Uterus (tissue), 4 donors: ENCODE data around the gene CRELD1. TPM values are rescaled to one million over a fixed set of nuclear protein-coding genes. Genes with fewer than 3 reads are reported as not detected.

Source experiments
- DNase-seq, 2 donors: peaks; one replicate each; pipeline ENCODE4 v3.0.0-alpha.2; 2019 to 2020
- H3K27ac ChIP-seq, 2 donors: fragments of 200-600 bp; sonication (generic); 1 replicate in 1 of 2; 2 replicates in 1 of 2; pipeline ENCODE4 v1.5.1; 2016 to 2018
- H3K27me3 ChIP-seq, 2 donors: fragments of 200-600 bp; sonication (generic); one replicate each; pipeline ENCODE4 v1.5.1; 2018 to 2019; ENCODE audit warnings: control low read depth in 1 of 2
- H3K36me3 ChIP-seq, 2 donors: fragments of 200-600 bp; sonication (generic); one replicate each; pipeline ENCODE4 v1.5.1; 2019; ENCODE audit warnings: control low read depth in 1 of 2
- H3K4me1 ChIP-seq, 2 donors: fragments of 200-600 bp; sonication (generic); one replicate each; pipeline ENCODE4 v1.5.1; 2018 to 2019; ENCODE audit warnings: control low read depth in 1 of 2
- H3K4me3 ChIP-seq, 2 donors: fragments of 200-600 bp; sonication (generic); 1 replicate in 1 of 2; 2 replicates in 1 of 2; pipeline ENCODE4 v1.5.1; 2018 to 2019; ENCODE audit warnings: mild to moderate bottlenecking in 1 of 2
- H3K9me3 ChIP-seq, 2 donors: fragments of 200-600 bp; sonication (generic); one replicate each; pipeline ENCODE4 v1.5.1; 2019; ENCODE audit warnings: control low read depth in 1 of 2
- CTCF ChIP-seq, 4 experiments: fragments of 200-600 bp in 2 of 4; fragments of 450-650 bp in 2 of 4; sonication (generic) in 2 of 4; IDR thresholded peaks; one replicate each; pipeline ENCODE4 v1.5.1; 2016 to 2019; ENCODE audit warnings: antibody characterized with exemption in 4 of 4, mild to moderate bottlenecking in 2 of 4, moderate library complexity in 1 of 4
- POLR2A ChIP-seq, 2 donors: fragments of 450-650 bp; IDR thresholded peaks; one replicate each; pipeline ENCODE4 v1.6.1; 2016; ENCODE audit warnings: antibody characterized with exemption in 2 of 2, mild to moderate bottlenecking in 1 of 2, moderate library complexity in 1 of 2
- intact Hi-C: fragments of 100-400 bp; cut with DNase I; formaldehyde crosslinking; loops from one replicate; pipeline ENCODE4 v1.15.1; 2023; ENCODE audit warnings: low total_unique reads
- total RNA-seq, 4 donors: library from RNA; depleted of rRNA in 3 of 4; stranded (reverse); fragments of >200 nt in 3 of 4; gene quantifications; one replicate each; pipeline versions ENCODE4 v1.1.0 to v1.2.4, GENCODE V29; 2014 to 2023
- donor health status: DM: yes; HTN: yes; CAD: no.

Gene CRELD1
- total RNA-seq, 4 donors from 2014 or later: 20.4 to 38.8 (median 29.1) TPM

DNA sequence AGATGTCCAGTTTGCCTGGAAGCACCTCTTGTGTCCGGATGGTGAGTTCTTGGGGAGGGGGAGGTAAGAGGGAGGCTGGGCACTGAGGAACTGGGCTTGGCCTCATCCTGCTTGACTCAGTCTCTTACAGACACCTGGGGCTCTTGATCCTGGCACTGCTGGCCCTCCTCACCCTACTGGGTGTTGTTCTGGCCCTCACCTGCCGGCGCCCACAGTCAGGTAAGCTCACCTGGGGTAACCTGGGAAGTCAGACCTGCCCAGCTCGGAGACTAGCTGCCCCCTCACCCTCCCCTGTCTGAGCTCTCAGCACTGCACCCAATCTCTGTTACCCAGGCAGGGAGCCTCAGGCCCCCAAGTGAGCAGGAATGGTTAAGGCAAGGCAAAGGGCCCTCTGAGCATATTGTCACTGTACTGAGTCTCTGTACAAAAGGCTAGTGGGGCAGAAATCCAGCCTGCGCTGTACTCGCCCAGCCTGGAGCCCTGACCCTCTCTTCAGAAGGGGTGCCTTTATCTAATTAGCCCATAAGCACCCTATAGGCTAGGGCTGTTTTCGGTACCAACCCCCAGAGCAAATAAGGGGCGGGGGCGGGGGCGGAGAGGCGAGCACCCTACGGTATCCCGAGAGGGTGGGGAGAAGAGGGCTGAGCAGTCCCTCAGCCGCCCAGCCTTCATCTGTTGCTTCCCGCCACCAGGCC lies 18.9 kb upstream of the CRELD1 start:
- Histone ChIP-seq H3K4me1 (peaks cover 4 to 14% of the 10 kb centered on the region in 2 donors), H3K36me3 (no peaks in the 10 kb centered on the region), H3K27me3 (no peaks in the 10 kb centered on the region), H3K27ac (peak overlapping the region; percentile 90 to 93), H3K9me3 (no peaks in the 10 kb centered on the region), H3K4me3 (peak overlapping the region; percentile 58 to 85)
- TF ChIP-seq POLR2A (IDR thresholded peaks at IDR 0.05): no peak
- no peak for TF ChIP-seq CTCF (IDR thresholded peaks at IDR 0.05)
- DNase-seq: no peak
- intact Hi-C loops: loop anchor here (10.0 kb wide), 1 partner anchor 50 kb away; no protein-coding TSS in a partner anchor

DNA sequence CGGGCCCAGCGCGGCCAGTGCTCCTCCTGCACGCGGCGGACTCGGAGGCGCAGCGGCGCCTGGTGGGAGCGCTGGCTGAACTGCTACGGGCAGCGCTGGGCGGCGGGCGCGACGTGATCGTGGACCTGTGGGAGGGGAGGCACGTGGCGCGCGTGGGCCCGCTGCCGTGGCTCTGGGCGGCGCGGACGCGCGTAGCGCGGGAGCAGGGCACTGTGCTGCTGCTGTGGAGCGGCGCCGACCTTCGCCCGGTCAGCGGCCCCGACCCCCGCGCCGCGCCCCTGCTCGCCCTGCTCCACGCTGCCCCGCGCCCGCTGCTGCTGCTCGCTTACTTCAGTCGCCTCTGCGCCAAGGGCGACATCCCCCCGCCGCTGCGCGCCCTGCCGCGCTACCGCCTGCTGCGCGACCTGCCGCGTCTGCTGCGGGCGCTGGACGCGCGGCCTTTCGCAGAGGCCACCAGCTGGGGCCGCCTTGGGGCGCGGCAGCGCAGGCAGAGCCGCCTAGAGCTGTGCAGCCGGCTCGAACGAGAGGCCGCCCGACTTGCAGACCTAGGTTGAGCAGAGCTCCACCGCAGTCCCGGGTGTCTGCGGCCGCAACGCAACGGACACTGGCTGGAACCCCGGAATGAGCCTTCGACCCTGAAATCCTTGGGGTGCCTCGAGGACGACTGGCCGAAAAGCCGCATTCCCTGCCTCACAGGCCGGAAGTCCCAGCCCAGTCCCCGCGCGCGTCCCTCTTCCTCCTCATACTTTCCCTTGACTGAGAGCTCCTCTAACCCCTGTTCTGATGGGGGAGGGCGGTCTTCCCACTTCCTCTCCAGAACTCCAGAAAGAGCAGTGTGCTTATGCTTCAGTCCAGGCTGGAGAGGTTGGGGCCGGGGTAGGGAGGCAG lies 18.1 kb upstream of the CRELD1 start:
- peaks cover 4 to 14% of the 10 kb centered on the region in 2 donors for H3K4me1 ChIP-seq
- intact Hi-C loops: loop anchor here (10.0 kb wide), 1 partner anchor 51 kb away; no protein-coding TSS in a partner anchor
- peak; percentile 78 to 81 for DNase-seq
- H3K27me3 ChIP-seq: no peaks in the 10 kb centered on the region
- peak overlapping the region; percentile 58 to 85 for H3K4me3 ChIP-seq
- no peaks in the 10 kb centered on the region for H3K9me3 ChIP-seq
- peak overlapping the region; percentile 90 to 93 for H3K27ac ChIP-seq
- TF ChIP-seq CTCF (IDR thresholded peaks at IDR 0.05) (peak; percentile 38 to 85 (median 68)), POLR2A (IDR thresholded peaks at IDR 0.05) (peak; percentile 29 to 57)
- H3K36me3 ChIP-seq: no peaks in the 10 kb centered on the region

DNA sequence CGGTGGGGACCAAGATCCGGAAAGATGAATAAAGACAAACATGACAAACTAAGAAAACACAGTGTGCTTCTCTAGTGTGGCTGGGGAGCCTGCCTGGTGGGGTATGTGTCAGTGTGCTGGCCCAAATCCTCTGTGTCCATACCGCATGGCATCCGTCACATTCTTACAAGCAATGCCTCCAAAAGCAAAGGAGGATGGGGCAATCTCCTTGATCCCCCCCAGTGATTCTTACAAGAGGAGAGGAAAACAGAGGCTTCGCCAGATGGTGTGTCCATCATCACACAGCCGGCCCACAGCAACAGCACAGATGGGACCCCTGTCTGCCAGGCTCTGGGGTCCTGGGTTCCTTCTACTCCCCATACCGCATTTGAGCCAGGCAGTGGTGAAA lies 17.3 kb upstream of the CRELD1 start:
- H3K27ac ChIP-seq: peak overlapping the region; percentile 90 to 93
- peak overlapping the region; percentile 58 to 85 for H3K4me3 ChIP-seq
- no peaks in the 10 kb centered on the region for H3K9me3 ChIP-seq
- intact Hi-C loops: loop anchor here (10.0 kb wide), 1 partner anchor 52 kb away; no protein-coding TSS in a partner anchor
- peak in 1 of 2 donors; percentile 43 for DNase-seq
- no peaks in the 10 kb centered on the region for H3K27me3 ChIP-seq
- TF ChIP-seq POLR2A (IDR thresholded peaks at IDR 0.05): no peak
- TF ChIP-seq CTCF (IDR thresholded peaks at IDR 0.05): no peak
- no peaks in the 10 kb centered on the region for H3K36me3 ChIP-seq
- H3K4me1 ChIP-seq: peaks cover 4 to 14% of the 10 kb centered on the region in 2 donors

DNA sequence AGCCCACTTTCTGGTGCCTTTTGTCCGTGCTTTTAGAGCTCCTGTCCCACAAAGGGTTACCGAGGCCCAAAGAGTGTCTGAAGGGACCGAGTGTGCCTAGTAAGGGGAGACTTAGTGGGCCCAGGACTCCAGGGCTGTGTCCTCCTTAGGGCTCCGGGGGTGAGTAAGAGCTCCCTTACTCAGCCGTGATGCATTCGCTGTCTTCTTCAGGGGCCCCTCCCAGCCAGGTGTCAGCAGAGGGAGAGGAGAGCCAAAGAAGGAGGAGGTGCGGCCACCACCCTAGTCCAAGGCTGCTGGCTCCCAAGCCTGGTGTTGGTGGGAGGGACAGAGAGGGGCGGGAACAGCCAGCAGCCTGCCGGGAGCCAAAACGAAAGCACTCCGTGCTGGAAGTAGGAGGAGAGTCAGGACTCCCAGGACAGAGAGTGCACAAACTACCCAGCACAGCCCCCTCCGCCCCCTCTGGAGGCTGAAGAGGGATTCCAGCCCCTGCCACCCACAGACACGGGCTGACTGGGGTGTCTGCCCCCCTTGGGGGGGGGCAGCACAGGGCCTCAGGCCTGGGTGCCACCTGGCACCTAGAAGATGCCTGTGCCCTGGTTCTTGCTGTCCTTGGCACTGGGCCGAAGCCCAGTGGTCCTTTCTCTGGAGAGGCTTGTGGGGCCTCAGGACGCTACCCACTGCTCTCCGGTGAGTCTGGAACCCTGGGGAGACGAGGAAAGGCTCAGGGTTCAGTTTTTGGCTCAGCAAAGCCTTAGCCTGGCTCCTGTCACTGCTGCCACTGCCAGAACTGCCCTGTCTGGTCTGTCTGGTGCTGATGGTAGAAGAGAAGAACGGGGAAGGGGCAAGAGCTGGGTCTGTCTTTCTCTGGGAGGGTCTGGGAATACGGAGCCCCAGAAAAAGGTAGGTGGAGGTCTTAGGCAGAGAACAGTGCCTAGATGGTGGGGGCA lies 16.6 kb upstream of the CRELD1 start, which contains the start of gene IL17RC:
Gene IL17RC (plus strand): TSS at position 365 of the 947 bp plus-strand sequence. CDS start 218 bp downstream, at position 583.
- H3K9me3 ChIP-seq: no peaks in the 10 kb centered on the region
- peak within 1 kb of the TSS; percentile 90 to 93 for H3K27ac ChIP-seq
- TF ChIP-seq CTCF (IDR thresholded peaks at IDR 0.05): peak in 2 of 4 experiments; percentile 2 to 9
- peak; percentile 78 to 80 for TF ChIP-seq POLR2A (IDR thresholded peaks at IDR 0.05)
- H3K4me1 ChIP-seq: peaks cover 4 to 14% of the 10 kb centered on the region in 2 donors
- no peaks in the 10 kb centered on the region for H3K27me3 ChIP-seq
- H3K4me3 ChIP-seq: peak within 1 kb of the TSS; percentile 58 to 85
- intact Hi-C loops: loop anchor here (10.0 kb wide), 1 partner anchor 52 kb away; no protein-coding TSS in a partner anchor
- DNase-seq: peak; percentile 93 to 96
- H3K36me3 ChIP-seq: no peaks in the 10 kb centered on the region
